Muscle of leg (tissue), 16 donors: ENCODE data around the gene SNX5. TPM values are rescaled to one million over a fixed set of nuclear protein-coding genes. Genes with fewer than 3 reads are reported as not detected.
A peak's percentile ranks its signal among the peaks of the same experiment; 100 is the strongest.

ENCODE experiments used
- DNase-seq: peaks from one replicate; pipeline ENCODE4 v3.0.0; 2013
- H3K27ac ChIP-seq: one replicate; pipeline ENCODE4 v1.5.1; 2013; ENCODE audit warnings: mild to moderate bottlenecking, low read length, control low read depth
- H3K27me3 ChIP-seq: one replicate; pipeline ENCODE4 v1.6.1; 2013; ENCODE audit warnings: low read length; ENCODE audit not compliant: control insufficient read depth, insufficient read depth
- H3K36me3 ChIP-seq: one replicate; pipeline ENCODE4 v1.6.1; 2013; ENCODE audit warnings: low read length; ENCODE audit not compliant: control insufficient read depth, insufficient read depth
- H3K4me1 ChIP-seq: one replicate; pipeline ENCODE4 v1.6.1; 2013; ENCODE audit warnings: low read length; ENCODE audit not compliant: control insufficient read depth, insufficient read depth
- H3K4me3 ChIP-seq: one replicate; pipeline ENCODE4 v1.5.1; 2013; ENCODE audit warnings: low read length, control low read depth
- H3K9me3 ChIP-seq: replicated peaks from 2 replicates; pipeline ENCODE4 v1.6.1; 2013; ENCODE audit warnings: low read depth, low read length; ENCODE audit not compliant: control insufficient read depth
- WGBS: methylation state at CpG from one replicate; pipeline ENCODE4 v1.1.5; 2013; ENCODE audit warnings: missing lambda C conversion rate; ENCODE audit not compliant: insufficient coverage; 5-methylcytosine and 5-hydroxymethylcytosine counted together
- long read RNA-seq, 11 donors: transcript quantifications; one replicate each; lab custom pipeline, GENCODE V29; 2026
- polyA plus RNA-seq, 8 donors: library from polyadenylated mRNA; unstranded; fragments of 120-200 nt; gene quantifications; one replicate each; pipeline versions ENCODE4 v1.2.1 to v1.2.3, GENCODE V29; 2013; ENCODE audit warnings: inconsistent platforms in 1 of 8, low replicate concordance in 1 of 8; ENCODE audit not compliant: insufficient read length in 8 of 8, insufficient read depth in 1 of 8
- total RNA-seq: library from RNA; stranded (reverse); fragments of 120-200 nt; gene quantifications from one replicate; pipeline ENCODE4 v1.2.4, GENCODE V29; 2013

SNX5 gene
- total RNA-seq (78.9 TPM), polyA plus RNA-seq (100 to 1,000 TPM in 7 of 8 donors, 10 to 100 TPM in 1; 89.3 to 123 (median 107) TPM)
- long read RNA-seq, donor 1, transcript SNX5-218 (1 exons, 3,931 nt), result major isoform, 19 of 33 reads
- long read RNA-seq, donor 1, transcript SNX5-201 (13 exons, 2,270 nt), result minor isoform, 8 of 33 reads
- long read RNA-seq, donor 1, transcript SNX5-202 (14 exons, 2,288 nt), result minor isoform, 5 of 33 reads
- long read RNA-seq, donor 1, partial matches to known transcripts, result 0 of 33 reads
- long read RNA-seq, donor 1, other reads (novel, unspliced or antisense), result 0 of 33 reads
- long read RNA-seq, donor 2, transcript SNX5-201 (13 exons, 2,270 nt), result major isoform, 5 of 8 reads
- long read RNA-seq, donor 2, partial matches to known transcripts, result 0 of 8 reads
- long read RNA-seq, donor 2, other reads (novel, unspliced or antisense), result 0 of 8 reads
- long read RNA-seq, donor 3, transcript SNX5-218 (1 exons, 3,931 nt), result minor isoform, 22 of 66 reads
- long read RNA-seq, donor 3, transcript SNX5-202 (14 exons, 2,288 nt), result minor isoform, 12 of 66 reads
- long read RNA-seq, donor 3, transcript SNX5-201 (13 exons, 2,270 nt), result major isoform, 25 of 66 reads
- long read RNA-seq, donor 3, partial matches to known transcripts, result 0 of 66 reads
- long read RNA-seq, donor 3, other reads (novel, unspliced or antisense), result 0 of 66 reads
- long read RNA-seq, donor 4, transcript SNX5-201 (13 exons, 2,270 nt), result major isoform, 8 of 19 reads
- long read RNA-seq, donor 4, partial matches to known transcripts, result 0 of 19 reads
- long read RNA-seq, donor 4, other reads (novel, unspliced or antisense), result 0 of 19 reads
- long read RNA-seq, donor 5, transcript SNX5-201 (13 exons, 2,270 nt), result major isoform, 43 of 133 reads
- long read RNA-seq, donor 5, transcript SNX5-218 (1 exons, 3,931 nt), result minor isoform, 24 of 133 reads
- long read RNA-seq, donor 5, transcript SNX5-202 (14 exons, 2,288 nt), result minor isoform, 21 of 133 reads
- long read RNA-seq, donor 5, transcript SNX5-217 (1 exons, 1,087 nt), result minor isoform, 7 of 133 reads
- long read RNA-seq, donor 5, partial matches to known transcripts, result 29 of 133 reads
- long read RNA-seq, donor 5, other reads (novel, unspliced or antisense), result 5 of 133 reads
- long read RNA-seq, donor 6, transcript SNX5-202 (14 exons, 2,288 nt), result minor isoform, 17 of 67 reads
- long read RNA-seq, donor 6, transcript SNX5-201 (13 exons, 2,270 nt), result major isoform, 20 of 67 reads
- long read RNA-seq, donor 6, transcript SNX5-218 (1 exons, 3,931 nt), result minor isoform, 16 of 67 reads
- long read RNA-seq, donor 6, partial matches to known transcripts, result 5 of 67 reads
- long read RNA-seq, donor 6, other reads (novel, unspliced or antisense), result 0 of 67 reads
- long read RNA-seq, donor 7, transcript SNX5-201 (13 exons, 2,270 nt), result minor isoform, 18 of 54 reads
- long read RNA-seq, donor 7, transcript SNX5-218 (1 exons, 3,931 nt), result major isoform, 19 of 54 reads
- long read RNA-seq, donor 7, transcript SNX5-202 (14 exons, 2,288 nt), result minor isoform, 8 of 54 reads
- long read RNA-seq, donor 7, partial matches to known transcripts, result 7 of 54 reads
- long read RNA-seq, donor 7, other reads (novel, unspliced or antisense), result 0 of 54 reads
- long read RNA-seq, donor 8, transcript SNX5-201 (13 exons, 2,270 nt), result major isoform, 14 of 41 reads
- long read RNA-seq, donor 8, transcript SNX5-202 (14 exons, 2,288 nt), result minor isoform, 7 of 41 reads
- long read RNA-seq, donor 8, transcript SNX5-218 (1 exons, 3,931 nt), result major isoform, 14 of 41 reads
- long read RNA-seq, donor 8, partial matches to known transcripts, result 0 of 41 reads
- long read RNA-seq, donor 8, other reads (novel, unspliced or antisense), result 0 of 41 reads
- long read RNA-seq, donor 9, transcript SNX5-218 (1 exons, 3,931 nt), result major isoform, 14 of 37 reads
- long read RNA-seq, donor 9, transcript SNX5-201 (13 exons, 2,270 nt), result minor isoform, 12 of 37 reads
- long read RNA-seq, donor 9, partial matches to known transcripts, result 0 of 37 reads
- long read RNA-seq, donor 9, other reads (novel, unspliced or antisense), result 0 of 37 reads
- long read RNA-seq, donor 10, transcript SNX5-217 (1 exons, 1,087 nt), result minor isoform, 5 of 68 reads
- long read RNA-seq, donor 10, transcript SNX5-218 (1 exons, 3,931 nt), result major isoform, 29 of 68 reads
- long read RNA-seq, donor 10, transcript SNX5-201 (13 exons, 2,270 nt), result minor isoform, 21 of 68 reads
- long read RNA-seq, donor 10, partial matches to known transcripts, result 6 of 68 reads
- long read RNA-seq, donor 10, other reads (novel, unspliced or antisense), result 0 of 68 reads
- long read RNA-seq, donor 11, transcript SNX5-201 (13 exons, 2,270 nt), result major isoform, 15 of 36 reads
- long read RNA-seq, donor 11, transcript SNX5-218 (1 exons, 3,931 nt), result minor isoform, 10 of 36 reads
- long read RNA-seq, donor 11, transcript SNX5-202 (14 exons, 2,288 nt), result minor isoform, 7 of 36 reads
- long read RNA-seq, donor 11, partial matches to known transcripts, result 0 of 36 reads
- long read RNA-seq, donor 11, other reads (novel, unspliced or antisense), result 0 of 36 reads

DNA sequence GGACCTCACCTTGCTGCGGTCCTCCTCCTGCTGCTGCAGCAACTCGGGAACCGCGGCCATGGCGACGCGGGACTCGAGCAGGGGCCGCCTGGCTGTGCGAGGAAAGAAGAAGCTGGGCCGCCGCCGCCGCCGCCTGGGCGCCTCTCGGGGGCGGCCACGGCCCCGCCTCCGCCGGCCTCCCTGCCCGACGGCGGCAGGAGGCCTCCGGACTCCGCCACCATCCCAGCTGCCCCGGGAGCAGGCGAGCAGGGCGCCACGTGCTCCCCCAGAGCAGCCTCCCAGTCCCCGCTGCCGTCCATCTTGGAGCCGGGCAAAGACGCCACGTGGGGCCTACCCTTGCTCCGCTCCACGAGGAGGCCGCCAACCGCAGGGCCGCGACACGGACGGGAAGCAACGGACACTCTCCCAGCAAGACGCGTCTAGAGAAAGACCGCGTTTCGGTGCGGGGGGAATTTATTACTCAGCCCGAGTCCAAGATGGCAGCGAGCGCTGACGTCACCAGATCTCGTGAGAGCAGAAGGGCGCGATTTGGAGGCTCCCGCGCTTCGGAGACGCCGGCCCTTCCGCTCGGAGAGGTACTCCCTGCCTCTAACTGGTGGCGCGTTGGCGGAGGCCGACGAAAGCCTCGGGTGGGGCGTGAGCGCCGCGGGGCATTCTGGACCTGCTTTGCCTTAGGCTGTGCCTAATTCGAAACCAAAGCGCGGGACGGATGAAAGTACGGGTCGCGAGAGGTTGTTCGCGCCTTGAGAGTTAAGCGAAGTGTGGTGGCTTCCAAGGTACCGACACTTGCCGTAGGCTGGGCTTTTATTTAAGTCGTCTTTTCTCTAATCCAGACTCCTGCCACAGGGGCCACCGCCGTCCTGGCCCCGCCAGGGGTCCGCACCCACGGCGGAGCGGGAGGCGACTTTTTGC is at the start of gene SNX5, which contains the start of gene MGME1:
SNX5 (minus strand) TSS at position 429 of the 912 bp plus-strand sequence; CDS start at position 60, 369 bp downstream.
MGME1 (plus strand) TSS at position 653 of the 912 bp plus-strand sequence. CDS start 842 bp downstream, outside the sequence.
- H3K36me3 ChIP-seq, result peaks cover 4% of the 10 kb centered on the region
- H3K9me3 ChIP-seq, result no peaks in the 10 kb centered on the region
- peaks cover 30% of the 10 kb centered on the region for H3K4me1 ChIP-seq
- peak within 1 kb of the TSS; percentile 100 for H3K27ac ChIP-seq
- peak within 1 kb of the TSS; percentile 96 for H3K4me3 ChIP-seq
- H3K27me3 ChIP-seq, result no peaks in the 10 kb centered on the region
- WGBS, result under 1% methylated on average over 81 of the region's 96 CpGs
- peak; percentile 100 for DNase-seq

DNA sequence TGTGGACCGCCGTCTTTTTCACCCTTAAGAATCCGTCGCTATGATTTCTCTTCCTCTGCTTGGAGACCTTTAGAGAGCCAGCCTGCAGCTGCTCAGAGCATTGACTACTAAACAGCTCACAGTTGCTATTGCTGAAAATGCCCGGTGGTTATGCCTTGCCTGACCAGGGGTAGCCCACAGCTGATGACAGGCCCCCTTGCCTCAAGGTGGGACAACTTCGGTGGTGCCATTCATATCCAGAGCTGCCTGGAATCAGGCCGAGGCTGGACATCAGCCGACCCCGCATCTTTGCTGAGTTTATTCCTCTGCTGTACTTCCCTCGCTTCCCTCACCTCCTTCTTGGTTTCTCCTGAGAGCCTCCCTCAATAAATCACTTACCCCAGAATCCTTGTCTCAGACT is 49.5 kb upstream of the SNX5 start:
- WGBS, result 80% methylated on average over 10 of the region's 10 CpGs
- no peak for DNase-seq
- no peak overlapping the region for H3K4me3 ChIP-seq

DNA sequence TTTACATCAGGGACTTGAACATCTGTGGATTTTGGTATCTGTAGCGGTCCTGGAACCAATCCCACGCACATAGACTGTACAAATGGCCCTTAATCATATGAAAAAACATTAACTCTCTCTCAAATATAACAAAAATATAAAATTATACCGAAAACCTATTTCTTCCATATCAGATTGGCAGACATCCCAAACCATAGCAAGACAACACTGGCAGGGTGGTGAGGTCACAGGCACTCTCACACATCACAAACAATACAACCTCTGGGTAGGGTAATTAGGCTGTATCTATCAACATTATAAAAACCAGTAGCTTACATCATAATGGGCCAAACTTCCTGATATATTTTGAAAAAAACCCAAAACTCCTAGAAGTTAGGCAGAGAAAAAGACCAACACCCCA is 48.2 kb upstream of the SNX5 start:
- Histone ChIP-seq H3K27me3 (no peaks in the 10 kb centered on the region), H3K36me3 (no peaks in the 10 kb centered on the region), H3K4me3 (no peak overlapping the region), H3K27ac (no peak overlapping the region), H3K4me1 (no peaks in the 10 kb centered on the region), H3K9me3 (no peaks in the 10 kb centered on the region)
- 80% methylated on average over 2 of the region's 3 CpGs for WGBS
- DNase-seq, result no peak

More for the DNA sequence above, 49.5 kb upstream of the SNX5 start:
- Histone ChIP-seq H3K27me3 (no peaks in the 10 kb centered on the region), H3K27ac (no peak overlapping the region), H3K4me1 (no peaks in the 10 kb centered on the region), H3K9me3 (no peaks in the 10 kb centered on the region), H3K36me3 (no peaks in the 10 kb centered on the region)

DNA sequence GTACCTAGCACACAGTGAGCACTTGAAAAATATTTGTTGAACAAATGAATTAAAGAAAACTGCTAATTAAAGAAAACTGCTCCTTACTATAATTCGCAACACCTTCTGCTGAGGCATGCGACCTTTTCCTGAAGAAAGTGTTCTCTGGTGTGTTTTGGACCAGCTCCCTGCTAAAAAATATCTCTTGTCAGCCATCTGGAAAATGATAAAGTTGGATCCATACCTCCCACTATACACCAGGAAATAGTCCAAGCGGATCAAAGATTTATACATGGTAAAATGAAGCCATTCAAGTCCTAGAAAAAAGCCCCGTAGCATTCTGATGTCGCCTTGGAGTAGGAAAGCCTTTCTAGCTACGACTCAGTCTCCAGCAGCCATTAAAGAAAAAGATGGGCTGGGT is 45.8 kb upstream of the SNX5 start:
- WGBS, result 59% methylated on average over 3 of the region's 6 CpGs

DNA sequence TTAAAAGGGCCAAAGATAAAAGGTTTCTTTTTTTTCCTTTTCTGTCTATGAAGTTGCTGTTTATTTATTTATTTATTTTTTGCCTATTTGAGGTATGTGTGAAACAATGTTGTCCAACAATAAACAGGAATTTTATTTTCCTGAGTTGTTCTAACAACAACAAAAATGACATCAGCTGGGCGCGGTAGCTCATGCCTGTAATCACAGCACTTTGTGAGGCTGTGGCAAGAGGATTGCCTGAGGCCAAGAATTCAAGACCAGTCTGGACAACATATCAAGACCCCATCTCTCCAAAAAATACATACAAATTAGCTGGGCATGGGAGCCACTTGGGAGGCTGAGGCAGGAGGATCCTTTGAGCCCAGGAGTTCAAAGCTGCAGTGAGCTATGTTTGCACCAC is 44.3 kb upstream of the SNX5 start:
- H3K27me3 ChIP-seq, result no peaks in the 10 kb centered on the region
- H3K36me3 ChIP-seq, result no peaks in the 10 kb centered on the region
- peaks cover 9% of the 10 kb centered on the region for H3K4me1 ChIP-seq
- WGBS, result no CpG with 5 or more reads among the region's 2 CpGs
- no peak for DNase-seq
- no peak overlapping the region for H3K4me3 ChIP-seq
- no peaks in the 10 kb centered on the region for H3K9me3 ChIP-seq
- no peak overlapping the region for H3K27ac ChIP-seq

More for the DNA sequence above, 45.8 kb upstream of the SNX5 start:
- no peaks in the 10 kb centered on the region for H3K27me3 ChIP-seq
- DNase-seq, result no peak
- no peaks in the 10 kb centered on the region for H3K9me3 ChIP-seq
- H3K36me3 ChIP-seq, result no peaks in the 10 kb centered on the region
- no peaks in the 10 kb centered on the region for H3K4me1 ChIP-seq
- no peak overlapping the region for H3K27ac ChIP-seq
- H3K4me3 ChIP-seq, result no peak overlapping the region

DNA sequence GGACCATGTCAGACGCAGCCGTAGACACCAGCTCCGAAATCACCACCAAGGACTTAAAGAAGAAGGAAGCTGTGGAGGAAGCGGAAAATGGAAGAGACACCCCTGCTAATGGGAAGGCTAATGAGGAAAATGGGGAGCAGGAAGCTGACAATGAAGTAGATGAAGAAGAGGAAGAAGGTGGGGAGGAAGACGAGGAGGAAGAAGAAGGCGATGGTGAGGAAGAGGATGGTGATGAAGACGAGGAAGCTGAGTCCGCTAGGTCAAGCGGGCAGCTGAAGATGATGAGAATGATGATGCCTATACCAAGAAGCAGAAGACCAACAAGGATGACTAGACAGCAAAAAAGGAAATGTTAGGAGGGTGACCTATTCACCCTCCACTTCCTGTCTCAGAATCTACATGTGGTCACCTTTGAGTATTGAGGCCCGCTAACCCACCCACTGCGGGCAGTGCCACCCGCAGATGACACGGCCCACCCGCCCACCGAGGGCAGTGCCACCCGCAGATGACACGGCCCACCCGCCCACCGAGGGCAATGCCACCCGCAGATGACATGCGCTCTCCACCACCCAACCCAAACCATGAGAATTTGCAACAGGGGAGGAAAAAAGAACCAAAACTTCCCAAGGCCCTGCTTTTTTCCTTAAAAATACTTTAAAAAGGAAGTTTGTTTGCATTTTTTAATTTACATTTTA is 43.5 kb upstream of the SNX5 start:
- Histone ChIP-seq H3K4me3 (no peak overlapping the region), H3K27me3 (no peaks in the 10 kb centered on the region), H3K36me3 (no peaks in the 10 kb centered on the region), H3K9me3 (no peaks in the 10 kb centered on the region), H3K4me1 (peaks cover 17% of the 10 kb centered on the region), H3K27ac (no peak overlapping the region)
- no peak for DNase-seq
- WGBS, result 90% methylated on average over 7 of the region's 21 CpGs

DNA sequence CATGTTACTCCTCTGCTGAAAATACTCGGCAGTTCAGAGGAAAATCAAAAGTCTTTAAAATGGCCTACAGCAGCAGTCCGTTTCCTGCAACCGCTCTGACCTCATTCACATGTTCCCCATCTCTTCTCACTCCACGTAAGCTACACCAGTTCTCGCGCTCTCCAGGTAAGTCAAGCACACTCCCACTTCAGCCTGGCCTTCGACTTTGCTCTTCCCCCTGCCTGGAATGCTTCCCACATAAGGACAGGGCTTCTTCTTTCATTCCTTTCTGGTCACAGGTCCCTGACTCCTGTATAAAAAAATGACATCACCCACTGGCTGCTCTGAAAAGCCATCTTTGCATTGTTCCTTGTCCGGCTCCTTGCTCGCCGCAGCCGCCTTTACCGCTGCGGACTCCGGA is 42.9 kb upstream of the SNX5 start:
- Histone ChIP-seq H3K27me3 (no peaks in the 10 kb centered on the region), H3K4me1 (peaks cover 21% of the 10 kb centered on the region), H3K27ac (no peak overlapping the region), H3K9me3 (no peaks in the 10 kb centered on the region), H3K36me3 (no peaks in the 10 kb centered on the region), H3K4me3 (no peak overlapping the region)
- no peak for DNase-seq
- WGBS, result 67% methylated on average over 12 of the region's 14 CpGs
